ENCODE measurements around the gene OR51T1. TPM values are rescaled to one million over a fixed set of nuclear protein-coding genes. Genes with fewer than 3 reads are reported as not detected.
"Not testable (repeated sequence)": the region's sequence is repeated elsewhere in the genome, so short reads cannot be mapped to it uniquely, and the experiment has no call there.

The OR51T1 gene
- total RNA-seq: not detected

GRCh38 chr11:4881860-4882500 is at the start of gene OR51T1:
TSS of gene OR51T1 (plus strand) at chr11:4881900. CDS start at chr11:4881900, 0 bp downstream.
- Histone ChIP-seq H3K36me3 (no peaks in the 10 kb centered on the region), H3K4me3 (no peak within 1 kb of the TSS), H3K4me1 (no peaks in the 10 kb centered on the region), H3K9me3 (no peaks in the 10 kb centered on the region), H3K27ac (no peak within 1 kb of the TSS), H3K27me3 (no peaks in the 10 kb centered on the region)
- intact Hi-C loops (cut with DNase I): no loop called here
- DNase-seq: no peak
- TF ChIP-seq, protein P1, sequence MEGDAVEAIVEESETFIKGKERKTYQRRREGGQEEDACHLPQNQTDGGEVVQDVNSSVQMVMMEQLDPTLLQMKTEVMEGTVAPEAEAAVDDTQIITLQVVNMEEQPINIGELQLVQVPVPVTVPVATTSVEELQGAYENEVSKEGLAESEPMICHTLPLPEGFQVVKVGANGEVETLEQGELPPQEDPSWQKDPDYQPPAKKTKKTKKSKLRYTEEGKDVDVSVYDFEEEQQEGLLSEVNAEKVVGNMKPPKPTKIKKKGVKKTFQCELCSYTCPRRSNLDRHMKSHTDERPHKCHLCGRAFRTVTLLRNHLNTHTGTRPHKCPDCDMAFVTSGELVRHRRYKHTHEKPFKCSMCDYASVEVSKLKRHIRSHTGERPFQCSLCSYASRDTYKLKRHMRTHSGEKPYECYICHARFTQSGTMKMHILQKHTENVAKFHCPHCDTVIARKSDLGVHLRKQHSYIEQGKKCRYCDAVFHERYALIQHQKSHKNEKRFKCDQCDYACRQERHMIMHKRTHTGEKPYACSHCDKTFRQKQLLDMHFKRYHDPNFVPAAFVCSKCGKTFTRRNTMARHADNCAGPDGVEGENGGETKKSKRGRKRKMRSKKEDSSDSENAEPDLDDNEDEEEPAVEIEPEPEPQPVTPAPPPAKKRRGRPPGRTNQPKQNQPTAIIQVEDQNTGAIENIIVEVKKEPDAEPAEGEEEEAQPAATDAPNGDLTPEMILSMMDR (IDR thresholded peaks at IDR 0.05): no peak
- no peak for TF ChIP-seq POLR2A (IDR thresholded peaks at IDR 0.05)
- 65 to 67% methylated on average over 8 of the region's 8 CpGs for WGBS, 2 donors

DNA sequence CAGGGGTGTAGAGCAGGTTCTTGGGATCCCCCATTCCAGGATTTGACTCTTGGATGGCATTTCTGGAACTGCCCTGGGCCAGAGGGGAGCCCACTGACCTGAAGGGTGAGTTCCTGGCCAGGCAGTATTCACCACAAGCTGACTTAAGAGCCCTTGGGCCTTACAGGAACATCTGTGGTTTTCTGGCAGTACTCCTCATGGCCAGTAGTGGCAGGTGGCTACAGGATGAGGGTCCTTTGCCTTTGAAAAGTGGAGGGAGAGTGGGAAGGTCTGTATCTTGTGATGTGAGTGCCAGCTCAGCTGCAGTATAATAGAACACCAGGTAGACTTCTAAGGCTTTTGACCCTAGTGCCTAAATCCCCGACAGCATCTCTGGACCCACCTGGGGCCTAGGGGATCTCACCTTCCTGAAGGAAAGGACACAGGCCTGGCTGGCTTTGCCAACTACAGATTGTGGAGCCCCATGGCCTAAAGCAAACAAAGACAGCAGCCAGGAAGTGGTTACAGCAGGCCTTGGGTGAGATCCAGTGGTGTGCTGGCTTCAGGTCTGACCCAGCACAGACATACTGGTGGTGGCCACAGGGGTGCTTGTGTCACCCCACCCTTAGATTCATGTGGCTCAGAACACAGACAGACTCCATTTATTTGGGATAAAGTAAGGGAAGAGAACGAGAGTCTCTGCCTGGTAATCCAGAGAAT is 41.7 kb upstream of the OR51T1 start:
- no peaks in the 10 kb centered on the region for H3K36me3 ChIP-seq
- no peak for DNase-seq
- TF ChIP-seq, protein P1 (IDR thresholded peaks at IDR 0.05): no peak
- TF ChIP-seq POLR2A (IDR thresholded peaks at IDR 0.05): no peak
- H3K27ac ChIP-seq: no peak overlapping the region
- no peaks in the 10 kb centered on the region for H3K27me3 ChIP-seq
- H3K4me1 ChIP-seq: no peaks in the 10 kb centered on the region
- H3K9me3 ChIP-seq: no peaks in the 10 kb centered on the region
- intact Hi-C loops (cut with DNase I): no loop called here
- H3K4me3 ChIP-seq: no peak overlapping the region
- 62 to 70% methylated on average over 1 to 2 of the region's 2 CpGs for WGBS, 2 donors

DNA sequence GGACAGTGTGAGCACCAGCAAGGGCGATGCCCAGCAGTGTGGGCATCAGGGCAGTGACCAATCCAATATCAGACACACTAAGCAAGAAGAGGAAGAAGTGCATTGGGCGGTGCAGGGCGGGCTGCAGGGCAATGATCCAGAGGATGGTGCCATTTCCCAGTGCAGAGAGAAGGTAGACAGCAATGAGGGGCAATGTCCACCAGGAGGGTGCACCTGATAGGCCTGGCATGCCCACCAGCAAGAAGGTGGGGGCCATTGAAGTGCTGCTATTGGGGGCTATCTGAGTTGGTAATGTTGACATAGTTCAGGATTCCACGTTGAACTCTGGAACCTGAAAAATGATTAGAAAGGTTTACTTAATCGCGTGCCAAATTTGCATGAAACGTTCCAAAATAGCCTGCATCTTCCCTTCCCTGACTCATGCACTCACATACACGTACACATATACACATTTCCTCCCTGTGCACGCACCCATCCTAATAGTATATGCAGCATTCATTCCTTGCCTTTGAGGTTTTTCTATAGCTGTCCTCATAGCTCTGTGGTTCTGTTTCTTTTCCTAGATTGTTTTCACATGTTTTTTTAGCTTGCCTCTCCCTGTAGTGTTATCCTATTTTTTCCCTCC is 32.7 kb upstream of the OR51T1 start, which contains the start of gene OR51S1:
OR51S1 (minus strand) TSS at position 301 of the 625 bp plus-strand sequence; CDS start at position 301, 0 bp downstream.
- intact Hi-C loops (cut with DNase I): no loop called here
- no peaks in the 10 kb centered on the region for H3K36me3 ChIP-seq
- no peak within 1 kb of the TSS for H3K27ac ChIP-seq
- TF ChIP-seq, protein P1 (IDR thresholded peaks at IDR 0.05): no peak
- no peak for TF ChIP-seq POLR2A (IDR thresholded peaks at IDR 0.05)
- WGBS, 2 donors: 63 to 74% methylated on average over 9 of the region's 9 CpGs
- no peaks in the 10 kb centered on the region for H3K9me3 ChIP-seq
- H3K27me3 ChIP-seq: no peaks in the 10 kb centered on the region
- H3K4me3 ChIP-seq: no peak within 1 kb of the TSS
- no peak for DNase-seq
- H3K4me1 ChIP-seq: no peaks in the 10 kb centered on the region

DNA sequence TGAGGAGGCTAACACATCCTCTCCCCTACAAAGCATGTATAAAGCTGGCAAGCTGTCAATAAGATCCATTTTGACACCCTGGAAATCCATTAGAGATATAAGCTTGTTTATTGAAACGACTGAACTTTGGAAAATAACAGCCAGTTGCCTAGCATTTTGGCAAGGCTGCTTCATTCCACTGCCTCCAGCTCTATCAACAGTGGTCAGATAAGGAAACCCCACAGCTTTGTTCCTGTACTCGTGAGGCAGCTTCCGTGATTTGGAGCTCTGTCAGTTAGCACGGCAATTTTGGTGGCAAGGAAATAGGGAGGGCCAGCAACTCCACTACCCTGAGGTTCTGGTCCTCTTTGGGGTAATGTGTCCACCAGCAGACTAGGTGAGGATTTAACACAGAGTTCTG is 30.7 kb upstream of the OR51T1 start:
- no peak for TF ChIP-seq POLR2A (IDR thresholded peaks at IDR 0.05)
- intact Hi-C loops (cut with DNase I): no loop called here
- H3K27ac ChIP-seq: no peak overlapping the region

DNA sequence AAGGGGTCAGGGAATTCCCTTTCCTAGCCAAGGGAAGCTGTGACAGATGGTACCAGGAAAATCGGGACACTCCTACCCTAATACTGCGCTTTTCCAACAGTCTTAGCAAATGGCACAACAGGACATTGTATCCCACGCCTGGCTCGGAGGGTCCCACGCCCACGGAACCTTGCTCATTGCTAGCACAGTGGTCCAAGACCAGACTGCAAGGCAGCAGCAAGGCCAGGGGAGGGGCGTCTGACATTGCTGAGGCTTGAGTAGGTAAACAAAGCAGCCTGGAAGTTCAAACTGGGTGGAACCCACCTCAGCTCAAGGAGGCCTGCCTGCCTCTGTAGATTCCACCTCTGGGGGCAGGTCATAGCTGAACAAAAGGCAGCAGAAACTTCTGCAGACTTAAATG is 27.4 kb upstream of the OR51T1 start:
- H3K9me3 ChIP-seq; H3K27me3 ChIP-seq; DNase-seq; H3K27ac ChIP-seq; H3K4me3 ChIP-seq; intact Hi-C loops (cut with DNase I); H3K4me1 ChIP-seq; H3K36me3 ChIP-seq: not testable (repeated sequence)
- WGBS, 2 donors: 72 to 100% methylated on average over 3 to 4 of the region's 7 CpGs

More for the DNA sequence above, 30.7 kb upstream of the OR51T1 start:
- WGBS, 2 donors: 7 to 28% methylated on average over 4 of the region's 4 CpGs
- H3K4me1 ChIP-seq: no peaks in the 10 kb centered on the region
- H3K9me3 ChIP-seq: no peaks in the 10 kb centered on the region
- H3K4me3 ChIP-seq: no peak overlapping the region
- no peak for DNase-seq
- H3K27me3 ChIP-seq: no peaks in the 10 kb centered on the region
- no peaks in the 10 kb centered on the region for H3K36me3 ChIP-seq

All from esophagus squamous epithelium (tissue), 5 donors.